ENCODE measurements around the gene EDEM3.

DNA sequence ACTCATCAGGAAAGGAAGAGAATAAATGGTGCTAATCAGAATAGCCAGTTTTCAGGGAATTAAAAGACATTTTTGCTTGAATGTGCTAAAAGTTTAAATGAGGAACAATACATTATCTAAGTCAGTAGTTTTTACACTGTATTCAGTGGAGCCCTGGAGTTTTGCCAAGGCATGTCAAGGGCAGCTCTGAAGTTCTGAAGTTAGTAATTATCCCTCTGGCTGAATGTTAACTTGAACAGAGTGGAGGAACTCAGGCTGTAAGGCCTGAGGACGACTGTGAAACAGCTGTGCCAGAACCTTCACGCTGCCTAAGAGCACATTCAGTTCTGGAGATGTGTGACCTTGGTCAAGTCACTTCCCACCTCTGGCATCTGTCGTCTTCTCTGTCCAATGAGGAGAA is 68.1 kb downstream of the EDEM3 start:
- no peak for TF ChIP-seq CTCF (IDR thresholded peaks at IDR 0.05; ENCODE audit: low read depth, low read length, missing input control)
- no peak for TF ChIP-seq RAD21 (IDR thresholded peaks at IDR 0.05)
- TF ChIP-seq MAX (IDR thresholded peaks at IDR 0.05): no peak
- no peak for TF ChIP-seq TAF1 (conservative IDR thresholded peaks at IDR 0.05)
- TF ChIP-seq REST (IDR thresholded peaks at IDR 0.05): no peak
- no peak for TF ChIP-seq EGR1 (IDR thresholded peaks at IDR 0.05; ENCODE audit: low read depth in 2 of 2)
- TF ChIP-seq FOXA1 (IDR thresholded peaks at IDR 0.05): no peak
- TF ChIP-seq YY1 (IDR thresholded peaks at IDR 0.05): no peak

Measured in liver (tissue), 3 donors.